Transverse colon (tissue), 4 donors: ENCODE data around the gene LRIG1. TPM values are rescaled to one million over a fixed set of nuclear protein-coding genes. Genes with fewer than 3 reads are reported as not detected.
"Not testable (repeated sequence)": the region's sequence is repeated elsewhere in the genome, so short reads cannot be mapped to it uniquely, and the experiment has no call there.

Experiments
- DNase-seq: peaks from one replicate; pipeline ENCODE4 v3.0.0-alpha.2; 2019
- H3K27ac ChIP-seq, 4 donors: fragments of 200-600 bp; sonication (generic); 2 replicates each; pipeline ENCODE4 v1.5.1; 2016 to 2018; ENCODE audit warnings: inconsistent platforms in 4 of 4
- H3K27me3 ChIP-seq: fragments of 200-600 bp; sonication (generic); 2 replicates; pipeline ENCODE4 v1.5.1; 2017; ENCODE audit warnings: inconsistent platforms
- H3K36me3 ChIP-seq, 4 donors: fragments of 200-600 bp; sonication (generic); 2 replicates each; pipeline ENCODE4 v1.5.1; 2017 to 2019; ENCODE audit warnings: inconsistent platforms in 4 of 4
- H3K4me1 ChIP-seq, 4 donors: fragments of 200-600 bp; sonication (generic); 2 replicates each; pipeline ENCODE4 v1.5.1; 2017 to 2020; ENCODE audit warnings: inconsistent platforms in 4 of 4
- H3K4me3 ChIP-seq, 4 donors: fragments of 200-600 bp; sonication (generic); 1 replicate in 1 of 4; 2 replicates in 3 of 4; pipeline versions ENCODE4 v1.5.1 to v1.6.1; 2017 to 2019; ENCODE audit warnings: inconsistent platforms in 4 of 4
- H3K9me3 ChIP-seq, 2 donors: fragments of 200-600 bp; sonication (generic); 2 replicates each; pipeline ENCODE4 v1.5.1; 2017 to 2019; ENCODE audit warnings: inconsistent platforms in 2 of 2
- EP300 ChIP-seq: sonication (generic); formaldehyde crosslinking; IDR thresholded peaks from one replicate; pipeline ENCODE4 v1.6.1; 2017; ENCODE audit warnings: antibody characterized with exemption, low read depth
- POLR2A ChIP-seq: fragments of 450-650 bp; IDR thresholded peaks from one replicate; pipeline ENCODE4 v1.6.1; 2016; ENCODE audit warnings: antibody characterized with exemption, mild to moderate bottlenecking, moderate library complexity
- POLR2AphosphoS5 ChIP-seq, 3 donors: sonication (generic); formaldehyde crosslinking; IDR thresholded peaks; one replicate each; pipeline ENCODE4 v1.6.1; 2016; ENCODE audit warnings: antibody characterized with exemption in 3 of 3
- WGBS, 2 donors: methylation state at CpG; one replicate each; pipeline ENCODE4 v1.1.5; 2018; ENCODE audit warnings: low coverage in 1 of 2; 5-methylcytosine and 5-hydroxymethylcytosine counted together
- in situ Hi-C, 4 donors: fragments of 200-750 bp; cut with MboI; loops; one replicate each; pipeline versions ENCODE4 v1.15.0 to v1.15.1; 2017; ENCODE audit warnings: low sequenced_read_pairs in 3 of 4, low pct_ligation_motif_present in 1 of 4, low pct_unique_long_range_greater_than_20kb in 1 of 4
- intact Hi-C: fragments of 100-400 bp; cut with DNase I; formaldehyde crosslinking; loops from one replicate; pipeline ENCODE4 v1.15.1; 2023; ENCODE audit warnings: low total_unique reads
- total RNA-seq, 4 donors: library from RNA; depleted of rRNA; stranded (reverse); fragments of >200 nt; gene quantifications; one replicate each; pipeline ENCODE4 v1.1.0, GENCODE V29; 2016
- TF ChIP-seq, protein P1 (sequence below), 5 experiments: fragments of 200-600 bp in 3 of 5; fragments of 450-650 bp in 2 of 5; sonication (generic) in 3 of 5; IDR thresholded peaks; 1 replicate in 2 of 5; 2 replicates in 3 of 5; pipeline ENCODE4 v1.5.1; 2016 to 2017; ENCODE audit warnings: antibody characterized with exemption in 5 of 5, inconsistent platforms in 3 of 5, mild to moderate bottlenecking in 2 of 5, moderate library complexity in 1 of 5

Gene LRIG1
- total RNA-seq, 4 donors from 2014 or later, result 67.2 to 87.6 (median 79.3) TPM

- H3K27me3 ChIP-seq, result no peaks in the 10 kb centered on the region
- intact Hi-C loops, result no loop called here
- in situ Hi-C loops, result no loop called here
- H3K27ac ChIP-seq, result peak overlapping the region; percentile 19 to 87 (median 76)
- TF ChIP-seq POLR2A (no peak), EP300 (no peak), POLR2AphosphoS5 (IDR thresholded peaks at IDR 0.05) (no peak)
- TF ChIP-seq, protein P1, sequence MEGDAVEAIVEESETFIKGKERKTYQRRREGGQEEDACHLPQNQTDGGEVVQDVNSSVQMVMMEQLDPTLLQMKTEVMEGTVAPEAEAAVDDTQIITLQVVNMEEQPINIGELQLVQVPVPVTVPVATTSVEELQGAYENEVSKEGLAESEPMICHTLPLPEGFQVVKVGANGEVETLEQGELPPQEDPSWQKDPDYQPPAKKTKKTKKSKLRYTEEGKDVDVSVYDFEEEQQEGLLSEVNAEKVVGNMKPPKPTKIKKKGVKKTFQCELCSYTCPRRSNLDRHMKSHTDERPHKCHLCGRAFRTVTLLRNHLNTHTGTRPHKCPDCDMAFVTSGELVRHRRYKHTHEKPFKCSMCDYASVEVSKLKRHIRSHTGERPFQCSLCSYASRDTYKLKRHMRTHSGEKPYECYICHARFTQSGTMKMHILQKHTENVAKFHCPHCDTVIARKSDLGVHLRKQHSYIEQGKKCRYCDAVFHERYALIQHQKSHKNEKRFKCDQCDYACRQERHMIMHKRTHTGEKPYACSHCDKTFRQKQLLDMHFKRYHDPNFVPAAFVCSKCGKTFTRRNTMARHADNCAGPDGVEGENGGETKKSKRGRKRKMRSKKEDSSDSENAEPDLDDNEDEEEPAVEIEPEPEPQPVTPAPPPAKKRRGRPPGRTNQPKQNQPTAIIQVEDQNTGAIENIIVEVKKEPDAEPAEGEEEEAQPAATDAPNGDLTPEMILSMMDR (IDR thresholded peaks at IDR 0.05), result no peak
- H3K4me3 ChIP-seq, result no peak overlapping the region
- WGBS, 2 donors, result 81% methylated on average over 3 to 7 of the region's 7 CpGs
- H3K9me3 ChIP-seq, result no peaks in the 10 kb centered on the region
- no peak for DNase-seq
- H3K4me1 ChIP-seq, result peaks cover 5 to 47% (median 23%) of the 10 kb centered on the region in 4 donors
- no peaks in the 10 kb centered on the region for H3K36me3 ChIP-seq
Measured at GRCh38 chr3:66425576-66426114, 75.2 kb downstream of the LRIG1 start.

GRCh38 chr3:66425032-66425431 is 75.8 kb downstream of the LRIG1 start:
- Histone ChIP-seq H3K36me3 (no peaks in the 10 kb centered on the region), H3K27me3 (no peaks in the 10 kb centered on the region), H3K27ac (peak overlapping the region; percentile 19 to 87 (median 76)), H3K4me3 (no peak overlapping the region), H3K9me3 (no peaks in the 10 kb centered on the region), H3K4me1 (peaks cover 5 to 49% (median 23%) of the 10 kb centered on the region in 4 donors)
- WGBS, 2 donors, result 80% methylated on average over 5 of the region's 5 CpGs; no CpG with 5 or more reads in 1 of the 2 donors
- in situ Hi-C loops, result no loop called here
- TF ChIP-seq POLR2AphosphoS5 (IDR thresholded peaks at IDR 0.05), result peak in 1 of 3 donors; percentile 16
- no peak for TF ChIP-seq EP300
- intact Hi-C loops, result no loop called here
- DNase-seq, result no peak

DNA sequence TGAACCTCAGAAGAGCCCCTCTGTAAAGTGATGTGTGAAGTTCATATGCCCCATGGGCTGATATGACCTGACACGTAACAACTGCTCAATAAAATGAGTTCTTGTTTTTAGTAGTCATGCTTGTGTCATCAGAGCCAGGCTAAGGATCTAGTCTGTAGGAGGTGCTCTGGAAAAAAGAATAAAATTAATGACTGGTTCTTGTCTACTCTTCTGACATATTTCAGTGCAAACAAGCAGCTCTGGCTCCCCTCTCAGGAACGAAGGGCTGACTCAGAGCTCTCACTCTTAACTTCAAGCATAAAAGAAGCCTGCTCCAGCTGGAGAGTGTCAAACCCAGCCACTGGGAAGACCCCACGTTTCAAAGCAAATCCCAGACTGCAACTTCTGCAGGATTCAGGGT is 77.0 kb downstream of the LRIG1 start:
- peak overlapping the region; percentile 26 to 87 (median 76) for H3K27ac ChIP-seq
- in situ Hi-C loops (loop anchor here in 1 of 4 donors (25.0 kb wide), 1 partner anchor 389 kb away; no protein-coding TSS in a partner anchor), intact Hi-C loops (no loop called here)
- H3K9me3 ChIP-seq, result no peaks in the 10 kb centered on the region
- no peaks in the 10 kb centered on the region for H3K36me3 ChIP-seq
- DNase-seq, result no peak
- 55% methylated on average over 3 of the region's 3 CpGs; no CpG with 5 or more reads in 1 of the 2 donors for whole genome bisulfite sequencing, 2 donors
- peaks cover 11 to 51% (median 24%) of the 10 kb centered on the region in 4 donors for H3K4me1 ChIP-seq
- TF ChIP-seq POLR2A (no peak), EP300 (no peak), POLR2AphosphoS5 (IDR thresholded peaks at IDR 0.05) (peak; percentile 43 to 61 (median 52))
- TF ChIP-seq, protein P1 (IDR thresholded peaks at IDR 0.05), result no peak
- no peaks in the 10 kb centered on the region for H3K27me3 ChIP-seq
- H3K4me3 ChIP-seq, result no peak overlapping the region

DNA sequence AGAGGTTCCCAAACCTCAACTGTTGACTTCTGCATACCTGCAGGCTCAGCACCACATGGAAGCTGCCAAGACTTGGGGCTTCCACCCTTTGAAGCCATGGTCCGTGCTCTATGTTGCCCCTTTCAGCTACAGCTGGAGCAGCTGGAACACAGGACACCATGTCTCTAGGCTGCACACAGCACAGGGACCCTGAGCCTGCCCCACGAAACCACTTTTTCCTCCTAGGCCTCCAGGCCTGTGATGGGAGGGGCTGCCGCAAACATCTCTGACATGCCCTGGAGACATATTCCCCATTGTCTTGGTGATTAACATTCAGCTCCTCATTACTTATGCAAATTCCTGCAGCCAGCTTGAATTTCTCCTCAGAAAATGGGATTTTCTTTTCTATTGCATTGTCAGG is 78.9 kb downstream of the LRIG1 start:
- H3K4me3 ChIP-seq, DNase-seq, H3K27me3 ChIP-seq, H3K36me3 ChIP-seq, H3K9me3 ChIP-seq, intact Hi-C loops: not testable (repeated sequence)
- H3K27ac ChIP-seq, result peak overlapping the region in 1 of 4 donors; percentile 87
- H3K4me1 ChIP-seq, result peaks cover 11 to 43% (median 27%) of the 10 kb centered on the region in 4 donors
- in situ Hi-C loops, result loop anchor here in 1 of 4 donors (25.0 kb wide), 1 partner anchor 390 kb away; no protein-coding TSS in a partner anchor
- 91 to 100% methylated on average over 2 to 3 of the region's 3 CpGs for WGBS, 2 donors

DNA sequence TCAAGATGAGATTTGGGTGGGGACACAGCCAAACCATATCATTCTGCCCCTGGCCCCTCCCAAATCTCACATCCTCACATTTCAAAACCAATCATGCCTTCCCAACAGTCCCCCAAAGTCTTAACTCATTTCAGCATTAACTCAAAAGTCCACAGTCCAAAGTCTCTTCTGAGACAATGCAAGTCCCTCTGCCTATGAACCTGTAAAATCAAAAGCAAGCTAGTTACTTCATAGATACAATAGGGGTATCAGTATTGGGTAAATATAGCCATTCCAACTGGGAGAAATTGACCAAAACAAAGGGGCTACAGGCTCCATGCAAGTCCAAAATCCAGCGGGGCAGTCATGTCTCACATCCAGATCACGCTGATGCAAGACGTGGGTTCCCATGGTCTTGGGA is 79.7 kb downstream of the LRIG1 start:
- DNase-seq, intact Hi-C loops, H3K36me3 ChIP-seq, H3K27me3 ChIP-seq, H3K4me3 ChIP-seq, H3K9me3 ChIP-seq: not testable (repeated sequence)
- Histone ChIP-seq H3K4me1 (peaks cover 19 to 47% (median 32%) of the 10 kb centered on the region in 4 donors), H3K27ac (peak overlapping the region in 2 of 4 donors; percentile 76 to 87)
- in situ Hi-C loops, result loop anchor here in 1 of 4 donors (25.0 kb wide), 1 partner anchor 391 kb away; no protein-coding TSS in a partner anchor
- WGBS, 2 donors, result 89 to 100% methylated on average over 1 to 3 of the region's 3 CpGs
